ENCODE measurements around the gene SERPINA1.
"Not testable (repeated sequence)": the region's sequence is repeated elsewhere in the genome, so short reads cannot be mapped to it uniquely, and the experiment has no call there.

The SERPINA1 gene

DNA sequence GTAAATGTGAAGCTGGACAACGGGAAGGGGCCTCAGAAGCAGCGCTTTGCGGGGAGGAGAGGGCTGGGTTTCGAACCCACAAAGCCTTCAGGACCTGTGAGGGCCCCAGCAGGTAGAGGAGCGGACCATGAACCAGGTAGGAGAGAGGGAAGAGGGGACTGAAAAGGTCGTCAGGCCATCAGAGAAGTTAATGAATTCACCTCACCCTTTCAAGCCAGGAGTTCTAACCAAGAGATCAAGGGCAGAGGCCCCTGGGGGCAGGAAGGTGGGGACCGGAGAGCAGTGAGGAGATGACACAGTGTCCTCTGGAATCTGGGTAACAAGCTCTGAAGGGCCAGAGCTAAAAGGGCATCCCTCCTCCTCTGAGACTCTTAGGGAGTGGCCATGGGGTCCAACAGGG lies 19.4 kb downstream of the SERPINA1 start:
- DNase-seq: no peak

DNA sequence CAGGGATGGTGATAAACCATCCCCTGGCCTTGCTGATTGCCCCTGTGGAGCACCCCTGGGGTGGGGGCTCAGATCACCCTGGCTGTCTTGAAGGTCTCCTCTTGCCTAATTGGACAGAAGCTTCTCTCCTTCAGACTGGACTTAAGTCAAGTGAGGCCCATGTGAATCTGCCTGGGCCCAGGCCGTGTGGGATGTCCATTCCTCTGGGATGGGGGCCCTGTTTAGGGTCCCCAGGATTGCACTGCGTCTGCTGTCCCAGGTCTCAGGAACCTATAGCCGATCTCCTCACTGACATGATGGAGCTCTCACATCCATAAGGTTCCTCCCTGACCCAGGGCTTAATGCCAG lies 20.2 kb downstream of the SERPINA1 start:
- DNase-seq: no peak

DNA sequence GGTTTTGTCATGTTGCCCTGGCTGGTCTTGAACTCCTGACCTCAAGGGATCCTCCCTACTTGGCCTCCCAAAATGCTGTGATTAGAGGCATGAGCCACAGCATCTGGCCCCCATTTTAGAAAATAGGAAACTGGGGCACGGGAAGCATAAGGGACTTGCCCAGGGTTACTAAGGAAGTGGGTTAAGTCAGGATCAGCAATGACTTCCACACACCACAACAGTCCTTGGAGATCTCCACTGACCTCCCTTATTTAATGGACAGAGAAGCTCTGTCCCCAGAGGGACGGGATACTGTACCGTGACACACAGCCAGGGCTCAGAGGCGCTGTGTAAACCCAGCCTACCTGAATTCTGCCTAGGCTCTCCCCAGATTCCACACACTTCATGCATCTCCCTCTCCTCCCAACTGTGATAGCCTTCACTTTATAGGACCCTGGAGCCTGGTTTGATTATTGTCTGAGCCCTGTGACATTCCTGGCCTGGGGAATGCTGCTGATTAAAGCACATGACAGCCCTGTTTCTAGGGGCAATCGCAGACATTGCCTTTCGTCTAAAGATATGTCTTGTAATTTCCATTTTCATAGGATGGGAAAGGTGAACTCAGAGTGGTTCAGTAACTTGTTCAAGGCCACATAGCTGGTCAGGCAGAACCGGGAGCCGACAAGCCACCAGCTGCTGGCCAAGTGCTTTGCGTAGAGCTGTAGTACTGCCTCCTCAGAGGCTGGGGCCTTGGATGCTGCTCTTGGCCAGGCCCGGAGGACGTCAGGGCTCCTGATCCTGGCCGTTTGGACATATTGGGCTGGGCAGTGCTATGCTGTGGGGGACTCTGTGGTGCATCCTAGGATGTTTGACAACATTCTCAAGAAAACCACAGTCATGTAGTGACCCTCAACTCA lies 20.8 kb downstream of the SERPINA1 start:
- DNase-seq: no peak

DNA sequence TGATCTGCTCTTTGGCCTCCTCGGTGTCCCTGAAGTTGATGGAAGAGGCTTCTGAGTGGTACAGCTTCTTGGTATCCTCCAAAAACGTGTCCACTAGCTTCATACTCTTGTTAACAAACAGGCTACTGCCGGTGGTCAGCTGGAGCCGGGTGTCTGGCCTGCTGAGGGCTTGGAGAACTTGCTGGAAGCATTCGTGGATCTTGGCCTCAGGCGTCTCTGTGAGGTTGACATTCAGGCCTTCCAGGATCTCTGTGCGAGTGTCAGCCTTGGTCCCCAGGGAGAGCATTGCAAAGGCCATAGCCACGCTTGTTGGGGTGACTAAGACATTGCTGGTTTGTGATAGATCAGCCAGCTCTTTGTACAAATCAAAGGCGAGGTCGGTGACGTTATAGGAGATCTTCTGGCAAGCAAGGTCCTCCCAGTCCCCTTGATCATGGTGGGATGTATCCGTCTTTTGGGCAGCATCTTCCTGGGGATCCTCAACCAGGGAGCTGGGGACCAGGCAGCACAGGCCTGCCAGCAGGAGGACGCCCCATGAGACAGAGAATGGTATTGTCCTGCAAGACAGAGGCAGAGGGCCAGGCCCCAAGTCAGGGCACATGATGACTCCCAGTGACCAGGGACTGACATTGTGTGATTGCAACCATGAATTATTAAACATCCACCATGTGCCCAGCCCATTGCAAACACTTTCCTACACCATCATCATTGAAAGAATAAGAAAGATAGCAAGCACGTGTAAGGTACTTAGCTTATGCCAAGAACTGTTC lies 22.1 kb downstream of the SERPINA1 start, which contains the start of gene SERPINA2:
Gene SERPINA2 (minus strand): TSS at position 553 of the 770 bp plus-strand sequence.
- no peak for DNase-seq

DNA sequence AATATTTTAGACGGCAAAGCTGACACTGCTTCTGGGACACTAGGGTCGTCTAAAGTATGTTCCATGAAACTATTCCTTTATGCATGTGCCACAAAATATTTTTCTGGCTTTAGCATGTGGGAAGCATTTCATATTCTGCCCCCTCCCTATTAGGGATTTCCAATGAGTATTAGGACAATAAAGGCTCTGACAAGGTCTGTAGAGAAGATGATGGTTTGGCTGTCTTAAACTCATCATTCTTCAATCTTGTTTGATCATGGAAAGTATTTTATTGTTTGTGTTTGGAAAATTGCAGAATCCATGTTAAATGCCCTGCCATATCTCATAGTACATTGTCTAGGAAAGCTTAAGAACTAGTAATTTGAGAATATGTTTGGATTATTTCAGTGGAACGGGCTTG lies 22.8 kb downstream of the SERPINA1 start:
- no peak for DNase-seq

DNA sequence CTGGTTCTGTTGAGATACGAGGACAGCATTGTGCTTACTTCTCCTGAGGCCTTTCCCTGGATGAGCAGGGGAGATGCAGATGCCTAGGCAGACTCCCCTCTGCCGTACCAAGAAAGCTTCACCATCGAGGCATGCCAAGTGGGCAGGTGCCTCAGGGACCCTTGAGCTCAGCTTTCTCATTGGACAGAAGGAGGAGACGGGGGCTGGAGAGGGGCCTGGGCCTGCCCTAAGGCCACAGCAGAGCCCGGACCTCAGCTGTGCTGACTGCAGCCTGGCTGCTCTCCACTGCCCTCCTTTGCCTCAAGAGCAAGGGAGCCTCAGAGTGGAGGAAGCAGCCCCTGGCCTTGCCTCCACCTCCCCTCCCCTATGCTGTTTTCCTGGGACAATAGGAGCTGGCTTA lies 23.4 kb downstream of the SERPINA1 start:
- DNase-seq: no peak

DNA sequence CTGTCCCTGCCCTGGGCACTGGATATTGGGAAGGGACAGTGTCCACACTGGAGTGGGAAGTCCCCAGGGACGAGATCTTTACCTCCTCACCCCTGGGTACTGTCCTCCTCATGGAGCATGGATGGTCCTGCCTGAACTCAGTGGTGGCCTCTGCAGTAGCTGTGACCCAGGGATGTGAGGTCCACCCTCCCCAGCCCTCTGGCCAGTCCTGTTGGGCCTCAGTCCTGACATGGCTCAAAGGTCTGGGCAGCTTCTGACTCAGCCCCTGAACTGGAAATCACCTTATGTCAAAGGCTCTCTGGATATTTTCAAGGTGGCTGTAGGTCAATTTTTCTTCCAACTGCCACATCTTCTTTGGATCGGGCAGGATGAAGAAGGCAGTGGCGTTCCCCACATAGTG lies 24.4 kb downstream of the SERPINA1 start:
- DNase-seq: no peak

DNA sequence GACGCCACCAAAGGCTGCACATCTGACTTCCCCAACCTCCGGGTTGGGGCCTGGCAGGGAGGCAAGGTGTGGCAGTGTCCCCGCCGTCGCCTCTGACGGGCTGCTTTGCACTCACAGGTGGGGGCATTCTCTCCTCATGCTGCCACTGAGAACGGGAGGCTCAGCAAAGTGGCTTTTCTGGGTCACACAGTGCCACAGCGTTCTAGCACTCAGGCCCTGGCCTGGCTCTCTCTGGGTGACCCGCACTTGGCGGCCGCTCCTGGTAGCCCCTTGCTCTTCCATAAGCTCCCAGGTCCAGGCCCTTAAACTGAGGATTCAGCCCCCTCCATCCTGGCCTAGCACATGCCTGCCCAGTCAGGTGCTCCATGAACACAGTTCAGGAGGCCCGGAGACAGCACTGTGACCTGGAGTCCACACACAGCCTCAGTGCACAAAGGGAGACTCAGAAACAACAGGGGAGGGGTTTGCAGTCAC lies 25.2 kb downstream of the SERPINA1 start:
- DNase-seq: no peak

DNA sequence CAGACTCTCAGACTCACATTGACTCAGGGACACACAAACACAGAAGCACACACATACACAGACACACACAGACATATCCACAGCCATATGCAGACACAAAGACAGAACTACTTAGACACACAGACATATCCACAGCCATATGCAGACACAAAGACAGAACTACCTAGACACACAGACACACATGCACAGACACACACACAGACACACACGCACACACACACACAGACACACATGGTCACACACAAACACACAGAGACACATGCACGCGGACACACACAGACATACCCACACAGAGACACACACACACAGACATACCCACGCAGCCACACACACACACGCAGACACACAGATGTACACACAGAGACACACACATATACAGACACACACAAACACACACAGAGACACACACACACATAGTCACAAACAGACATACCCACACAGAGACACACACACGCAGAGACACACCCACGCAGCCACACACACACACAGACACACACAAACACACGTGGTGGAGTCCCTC lies 25.7 kb downstream of the SERPINA1 start:
- DNase-seq: no peak

DNA sequence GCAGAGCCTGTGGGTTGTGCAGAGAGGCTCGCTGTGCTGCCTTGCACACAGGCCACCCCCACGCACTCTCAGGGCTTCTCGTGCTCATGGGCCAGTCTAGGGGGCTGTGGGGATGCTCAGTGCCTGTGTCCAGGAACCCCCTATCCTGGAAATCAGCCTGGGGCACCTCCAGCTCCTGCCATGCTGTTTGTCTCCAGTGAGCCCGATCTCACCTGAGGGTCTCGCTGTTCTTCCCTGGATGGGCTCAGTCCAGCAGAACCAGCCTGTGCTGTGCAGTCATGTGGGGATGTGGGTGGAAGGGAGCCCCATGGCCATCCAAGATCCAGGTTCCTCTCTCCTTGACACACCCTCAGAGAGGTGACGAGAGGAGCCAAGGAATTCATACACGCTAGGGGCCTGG lies 26.7 kb downstream of the SERPINA1 start:
- no peak for DNase-seq

DNA sequence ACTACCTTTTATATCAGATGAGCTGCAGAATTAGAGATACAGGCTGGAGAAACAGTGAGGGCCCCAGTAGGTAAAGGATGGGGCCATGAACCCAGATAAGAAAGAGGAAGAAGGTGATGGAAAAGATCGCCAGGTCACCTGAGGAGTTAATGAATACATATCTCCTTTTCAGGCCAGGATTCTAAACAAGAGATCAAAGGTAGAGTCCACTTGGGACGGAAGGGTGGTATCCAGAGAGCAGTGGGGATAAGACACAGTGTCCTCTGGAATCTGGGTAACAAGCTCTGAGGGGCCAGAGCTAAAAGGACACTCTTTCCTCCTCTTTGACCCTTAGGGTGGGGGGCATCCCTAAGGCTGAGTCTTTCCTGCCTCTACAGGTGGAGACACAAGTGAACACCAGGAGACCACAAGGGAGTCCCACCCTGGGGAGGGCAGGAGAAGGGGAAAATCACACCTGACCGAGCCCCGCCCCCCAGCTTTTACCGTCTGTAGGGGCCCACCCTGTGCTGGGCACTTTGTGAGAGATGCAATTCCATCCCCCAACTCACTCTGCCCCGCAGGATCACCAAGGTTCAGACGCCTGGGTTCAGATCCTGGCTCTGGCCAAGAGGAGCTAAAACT lies 27.3 kb downstream of the SERPINA1 start:
- no peak for DNase-seq

DNA sequence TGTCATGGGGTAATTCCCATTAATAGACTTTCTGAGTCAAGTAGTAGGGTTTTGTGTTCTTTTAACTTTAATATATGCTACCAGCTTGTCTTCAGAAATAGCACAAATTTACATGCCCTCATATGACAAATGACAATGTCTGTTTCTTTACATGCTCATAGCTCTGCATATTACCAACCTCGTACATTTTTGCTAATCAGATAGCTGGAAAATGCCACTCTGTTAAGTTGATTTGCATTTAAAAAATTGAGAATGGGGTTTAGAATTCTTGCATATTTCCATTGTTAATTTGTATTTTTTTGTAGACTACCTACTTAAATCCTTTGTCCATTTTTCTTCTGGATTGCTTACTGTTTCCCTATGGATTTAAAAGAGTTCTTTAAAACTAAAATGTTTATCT lies 31.2 kb downstream of the SERPINA1 start:
- no peak for DNase-seq

DNA sequence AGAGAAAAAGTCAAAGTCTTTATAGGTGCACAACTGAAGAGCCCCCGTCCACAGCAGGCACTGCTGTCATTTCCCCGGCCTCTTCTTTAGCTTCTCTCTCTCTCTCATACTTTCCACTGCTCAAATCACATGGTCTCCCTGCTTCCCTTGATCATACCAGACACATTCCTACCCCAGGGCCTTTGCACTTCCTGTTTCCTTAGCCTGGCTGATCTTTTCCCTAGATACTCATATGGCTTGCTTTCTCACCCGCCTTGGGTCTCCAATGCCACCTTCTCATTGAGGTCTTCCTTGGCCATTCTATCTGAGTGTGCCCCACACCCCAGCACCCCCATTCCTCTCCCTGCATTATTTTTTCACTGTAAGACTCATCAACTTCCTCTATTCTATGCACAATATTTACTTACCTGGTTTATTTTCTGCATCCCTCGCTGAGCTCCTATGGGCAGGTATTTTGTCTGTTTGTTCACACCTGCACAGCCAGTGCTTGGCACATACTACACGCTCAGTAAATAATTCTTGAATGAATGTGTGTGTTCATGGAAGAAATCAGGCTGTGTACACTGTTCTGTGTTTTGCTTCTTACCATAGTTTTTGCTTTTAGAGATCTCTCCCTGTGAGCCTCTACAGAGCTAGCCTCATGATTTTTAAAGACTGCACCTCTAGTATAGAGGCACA lies 31.9 kb downstream of the SERPINA1 start:
- no peak for DNase-seq

DNA sequence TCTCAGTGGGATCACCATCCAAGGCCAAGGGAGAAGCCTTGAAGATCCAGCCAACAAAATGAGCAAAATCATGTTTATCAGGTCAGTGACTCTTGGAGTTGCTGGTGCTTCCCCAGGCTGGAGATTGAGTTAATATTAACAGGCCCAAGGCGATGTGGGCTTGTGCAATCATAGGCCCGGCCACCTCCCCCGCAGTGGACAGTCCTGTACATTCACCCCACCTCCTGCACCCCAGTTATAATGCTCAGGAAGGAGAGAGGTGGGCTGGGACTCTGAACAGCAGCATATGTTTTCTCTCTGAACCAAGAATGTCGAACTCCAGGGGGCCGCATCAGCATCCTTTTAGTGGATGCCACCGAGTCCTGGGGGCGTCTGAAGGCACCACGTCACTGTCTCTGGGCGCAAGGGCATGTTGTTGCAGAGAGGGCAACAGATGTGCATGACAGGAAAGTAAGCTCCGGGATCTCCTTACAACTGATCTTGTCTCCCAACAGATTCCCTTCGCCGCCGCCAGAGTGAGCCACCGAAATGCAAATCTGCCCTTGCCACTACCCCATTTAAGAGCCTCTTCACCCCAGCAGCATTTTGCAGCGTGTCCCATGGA lies 33.1 kb downstream of the SERPINA1 start:
- DNase-seq: peak; percentile 79 to 88

DNA sequence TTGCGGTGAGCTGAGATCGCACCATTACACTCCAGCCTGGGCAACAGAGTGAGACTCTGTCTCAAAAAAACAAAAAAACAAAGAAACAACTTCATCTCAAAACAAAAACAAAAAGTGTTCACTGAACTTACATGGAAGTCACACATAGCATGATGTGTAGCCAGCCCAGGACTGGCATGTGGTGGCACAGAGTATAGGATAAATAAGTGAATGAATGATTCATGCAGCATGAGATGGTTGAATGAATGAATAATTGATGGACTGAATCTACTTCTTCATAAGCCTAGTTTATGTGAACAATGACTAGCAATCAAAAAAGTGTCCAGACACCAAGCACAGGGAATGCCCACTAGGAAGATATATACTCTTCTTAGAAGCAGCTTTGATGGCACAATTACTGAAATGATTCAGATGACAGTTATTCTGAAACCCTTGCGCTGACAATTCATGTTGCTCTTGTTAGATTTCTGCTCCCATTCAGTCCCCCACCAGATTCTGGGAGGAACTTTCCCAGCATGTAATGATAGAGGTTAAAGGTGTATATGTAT lies 33.7 kb downstream of the SERPINA1 start:
- DNase-seq: no peak

DNA sequence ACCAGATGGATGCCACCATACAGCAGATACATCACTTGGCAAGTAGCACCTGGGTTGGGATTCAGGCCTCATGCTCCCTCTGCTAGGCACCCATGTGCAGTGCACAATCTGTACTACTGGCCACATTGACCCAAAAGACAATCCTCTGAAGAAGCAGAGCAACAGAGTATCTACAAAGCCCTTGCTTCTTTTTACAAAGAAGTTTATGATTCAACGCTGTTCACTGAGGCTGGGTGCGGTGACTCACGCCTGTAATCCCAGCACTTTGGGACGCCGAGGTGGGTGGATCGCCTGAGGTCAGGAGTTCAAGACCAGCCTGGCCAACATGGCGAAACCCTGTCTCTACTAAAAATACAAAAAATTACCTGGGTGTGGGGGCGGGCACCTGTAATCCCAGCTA lies 34.2 kb downstream of the SERPINA1 start:
- not testable (repeated sequence) for DNase-seq

DNA sequence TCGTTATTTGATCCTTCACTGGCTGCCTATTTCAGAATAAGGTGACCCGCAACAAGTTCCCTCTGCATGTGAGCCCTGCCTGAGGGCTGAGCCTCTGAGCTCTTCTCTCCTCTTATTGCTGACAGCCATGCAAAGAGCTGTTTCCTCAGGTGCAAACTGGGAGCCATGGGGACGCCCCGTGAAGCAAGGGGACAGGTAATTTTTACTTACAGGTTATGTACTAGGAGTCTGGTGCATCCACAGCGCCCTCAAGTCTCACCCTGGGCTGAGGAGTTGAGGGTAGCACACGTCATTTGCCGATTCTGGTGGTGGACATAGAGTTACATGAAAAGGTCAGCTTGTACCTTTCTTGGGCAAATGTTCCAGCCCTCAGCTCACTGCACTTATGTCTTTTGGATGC lies 39.1 kb downstream of the SERPINA1 start:
- DNase-seq: no peak

DNA sequence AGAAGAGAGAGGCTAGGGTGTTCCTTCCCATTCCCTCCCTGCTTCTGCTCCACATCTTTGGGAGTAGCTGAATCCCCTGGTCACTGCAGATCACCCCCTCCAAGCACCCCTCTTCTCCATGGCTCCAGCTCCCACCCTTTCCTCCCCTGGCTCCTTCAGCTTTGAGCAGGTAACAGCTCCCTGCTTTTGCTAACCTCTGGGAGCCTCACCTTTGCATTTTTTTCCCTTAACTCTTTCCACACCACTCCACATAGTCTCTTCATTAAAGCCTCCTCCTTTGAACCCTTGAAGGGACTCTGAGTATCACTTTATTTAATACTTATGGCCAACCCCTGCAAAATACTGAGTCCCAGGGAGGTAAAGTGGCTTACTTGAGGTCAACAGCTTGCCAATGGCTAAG lies 39.6 kb downstream of the SERPINA1 start:
- DNase-seq: no peak

DNA sequence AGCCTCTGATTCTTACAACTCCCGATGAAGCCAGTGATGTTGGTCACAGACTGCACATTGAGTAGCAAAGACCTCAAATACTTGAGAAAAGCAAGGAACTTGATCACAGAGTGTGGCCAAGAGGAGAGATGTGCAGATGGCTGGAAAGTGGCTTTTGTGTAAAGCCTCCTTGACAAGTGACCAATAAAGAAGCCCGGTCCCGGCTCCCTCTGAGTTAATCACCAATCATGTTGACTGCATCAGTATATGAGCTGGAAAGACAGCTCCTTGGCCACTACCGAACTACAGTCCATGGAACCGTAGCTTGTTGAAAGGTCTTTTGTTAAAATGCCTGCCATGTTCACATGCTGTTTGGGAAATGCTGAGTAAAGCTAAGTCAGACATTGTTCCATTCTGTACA lies 41.6 kb downstream of the SERPINA1 start:
- peak; percentile 72 to 88 for DNase-seq

DNA sequence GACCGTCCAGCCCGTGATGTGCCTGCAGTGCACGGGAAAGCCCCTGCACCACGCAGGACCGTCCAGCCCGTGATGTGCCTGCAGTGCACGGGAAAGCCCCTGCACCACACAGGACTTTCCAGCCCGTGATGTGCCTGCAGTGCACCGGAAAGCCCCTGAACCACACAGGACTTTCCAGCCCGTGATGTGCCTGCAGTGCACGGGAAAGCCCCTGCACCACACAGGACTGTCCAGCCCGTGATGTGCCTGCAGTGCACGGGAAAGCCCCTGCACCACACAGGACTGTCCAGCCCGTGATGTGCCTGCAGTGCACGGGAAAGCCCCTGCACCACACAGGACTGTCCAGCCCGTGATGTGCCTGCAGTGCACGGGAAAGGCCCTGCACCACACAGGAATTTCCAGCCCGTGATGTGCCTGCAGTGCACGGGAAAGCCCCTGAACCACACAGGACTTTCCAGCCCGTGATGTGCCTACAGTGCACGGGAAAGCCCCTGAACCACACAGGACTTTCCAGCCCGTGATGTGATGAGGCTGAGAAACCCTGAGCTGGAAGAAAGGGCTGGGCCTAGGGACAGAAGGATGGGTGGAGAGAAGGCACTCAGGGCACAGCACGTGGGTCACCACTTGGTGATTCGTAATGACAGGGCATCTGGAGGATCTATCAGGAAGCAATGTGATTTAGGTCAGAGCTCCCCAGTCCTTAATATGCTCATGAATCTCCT lies 42.2 kb downstream of the SERPINA1 start:
- peak; percentile 78 to 88 for DNase-seq

DNA sequence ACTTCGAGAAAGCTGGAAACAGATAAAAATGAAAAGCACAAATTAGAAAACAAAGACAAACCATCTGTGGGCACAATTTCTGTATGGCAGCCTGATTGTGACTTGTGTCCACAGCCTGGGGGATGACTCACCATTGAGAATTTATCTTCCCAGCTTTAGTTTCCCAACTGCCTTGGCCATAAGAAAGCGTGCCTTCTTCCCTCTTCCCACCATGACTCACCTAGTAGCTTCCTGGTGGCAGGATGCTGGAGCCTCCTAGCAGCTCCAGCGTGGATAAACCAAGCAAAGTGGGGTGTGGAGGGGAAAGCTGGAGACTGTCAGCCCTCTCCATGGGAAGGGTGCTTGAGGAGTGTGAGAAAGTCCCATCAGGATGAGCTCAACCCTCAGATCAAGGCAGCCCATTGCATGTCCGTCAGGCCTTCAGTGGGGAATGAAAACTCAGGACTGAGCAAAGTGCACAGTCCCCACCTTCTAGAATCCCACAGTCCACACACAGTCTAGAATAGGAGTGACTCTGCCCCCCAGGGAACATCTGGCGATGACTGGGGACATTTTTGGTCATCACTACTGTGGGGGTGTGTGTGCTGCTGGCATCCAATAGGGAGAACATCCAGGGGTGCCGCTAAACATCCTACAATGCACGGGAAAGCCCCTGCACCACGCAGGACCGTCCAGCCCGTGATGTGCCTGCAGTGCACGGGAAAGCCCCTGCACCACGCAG lies 42.9 kb downstream of the SERPINA1 start:
- DNase-seq: no peak

Data from NCI-H524 (cell line).